ENCODE results near the gene ZCCHC7.

The ZCCHC7 gene

GRCh38 chr9:37094751-37095150 is 25.6 kb upstream of the ZCCHC7 start:
- H3K27ac ChIP-seq (ENCODE audit: low read depth, low read length): no peak overlapping the region
- no peaks in the 10 kb centered on the region for H4K20me1 ChIP-seq (ENCODE audit: control insufficient read depth, insufficient read depth, low read depth, low read length)

GRCh38 chr9:37096628-37097027 is 23.7 kb upstream of the ZCCHC7 start:
- Histone ChIP-seq H3K4me3 (ENCODE audit: low read length) (no peak overlapping the region), H3K27ac (ENCODE audit: low read depth, low read length) (no peak overlapping the region), H3K79me2 (ENCODE audit: control insufficient read depth, low read length) (no peaks in the 10 kb centered on the region), H3K36me3 (ENCODE audit: control insufficient read depth, low read length) (peaks cover 5% of the 10 kb centered on the region), H3K4me1 (ENCODE audit: control insufficient read depth, low read length) (peaks cover 35% of the 10 kb centered on the region), H3F3A (ENCODE audit: control insufficient read depth, insufficient read depth) (peaks cover 19% of the 10 kb centered on the region), H3K4me2 (ENCODE audit: low read length) (no peak overlapping the region), H3K9me3 (ENCODE audit: control insufficient read depth, insufficient read depth, low read length) (no peaks in the 10 kb centered on the region), H4K20me1 (ENCODE audit: control insufficient read depth, insufficient read depth, low read depth, low read length) (no peaks in the 10 kb centered on the region), H3K27me3 (ENCODE audit: control insufficient read depth, low read length) (no peaks in the 10 kb centered on the region), H3K9me2 (replicated peaks; ENCODE audit: control insufficient read depth, low read length) (no peaks in the 10 kb centered on the region)
- no peak for TF ChIP-seq CTCF (IDR thresholded peaks at IDR 0.05; ENCODE audit: low read depth, low read length, poor library complexity, severe bottlenecking)
- TF ChIP-seq EZH2phosphoT487 (IDR thresholded peaks at IDR 0.05; ENCODE audit: borderline replicate concordance, low read length): no peak

More at GRCh38 chr9:37094751-37095150, 25.6 kb upstream of the ZCCHC7 start:
- Histone ChIP-seq H3K4me2 (ENCODE audit: low read length) (no peak overlapping the region), H3K36me3 (ENCODE audit: control insufficient read depth, low read length) (peaks cover 11% of the 10 kb centered on the region), H3K79me2 (ENCODE audit: control insufficient read depth, low read length) (peaks cover 3% of the 10 kb centered on the region), H3K4me3 (ENCODE audit: low read length) (no peak overlapping the region), H3K4me1 (ENCODE audit: control insufficient read depth, low read length) (peaks cover 18% of the 10 kb centered on the region), H3F3A (ENCODE audit: control insufficient read depth, insufficient read depth) (peaks cover 27% of the 10 kb centered on the region), H3K9me2 (replicated peaks; ENCODE audit: control insufficient read depth, low read length) (no peaks in the 10 kb centered on the region), H3K27me3 (ENCODE audit: control insufficient read depth, low read length) (no peaks in the 10 kb centered on the region), H3K9me3 (ENCODE audit: control insufficient read depth, insufficient read depth, low read length) (no peaks in the 10 kb centered on the region)
- TF ChIP-seq CTCF (IDR thresholded peaks at IDR 0.05; ENCODE audit: low read depth, low read length, poor library complexity, severe bottlenecking) (no peak), EZH2phosphoT487 (IDR thresholded peaks at IDR 0.05; ENCODE audit: borderline replicate concordance, low read length) (no peak)

- no peaks in the 10 kb centered on the region for H3K9me2 ChIP-seq (replicated peaks; ENCODE audit: control insufficient read depth, low read length)
- H3K27ac ChIP-seq (ENCODE audit: low read depth, low read length): no peak overlapping the region
- no peak overlapping the region for H3K4me2 ChIP-seq (ENCODE audit: low read length)
- H3F3A ChIP-seq (ENCODE audit: control insufficient read depth, insufficient read depth): peaks cover 12% of the 10 kb centered on the region
- H3K27me3 ChIP-seq (ENCODE audit: control insufficient read depth, low read length): no peaks in the 10 kb centered on the region
- H3K79me2 ChIP-seq (ENCODE audit: control insufficient read depth, low read length): no peaks in the 10 kb centered on the region
- H3K36me3 ChIP-seq (ENCODE audit: control insufficient read depth, low read length): no peaks in the 10 kb centered on the region
- H3K4me3 ChIP-seq (ENCODE audit: low read length): no peak overlapping the region
- peaks cover 35% of the 10 kb centered on the region for H3K4me1 ChIP-seq (ENCODE audit: control insufficient read depth, low read length)
- no peaks in the 10 kb centered on the region for H4K20me1 ChIP-seq (ENCODE audit: control insufficient read depth, insufficient read depth, low read depth, low read length)
- TF ChIP-seq EZH2phosphoT487 (IDR thresholded peaks at IDR 0.05; ENCODE audit: borderline replicate concordance, low read length): no peak
- no peak for TF ChIP-seq CTCF (IDR thresholded peaks at IDR 0.05; ENCODE audit: low read depth, low read length, poor library complexity, severe bottlenecking)
- no peaks in the 10 kb centered on the region for H3K9me3 ChIP-seq (ENCODE audit: control insufficient read depth, insufficient read depth, low read length)
These were observed 23.1 kb upstream of the ZCCHC7 start for GRCh38 chr9:37097294-37097693.
